NCI-H446 (cell line): ENCODE data around the gene ZC3H18.

Source experiments
- DNase-seq, 2 experiments: peaks; one replicate each; lab custom pipeline; 2025; lab: John Stamatoyannopoulos, UW

Gene ZC3H18

DNA sequence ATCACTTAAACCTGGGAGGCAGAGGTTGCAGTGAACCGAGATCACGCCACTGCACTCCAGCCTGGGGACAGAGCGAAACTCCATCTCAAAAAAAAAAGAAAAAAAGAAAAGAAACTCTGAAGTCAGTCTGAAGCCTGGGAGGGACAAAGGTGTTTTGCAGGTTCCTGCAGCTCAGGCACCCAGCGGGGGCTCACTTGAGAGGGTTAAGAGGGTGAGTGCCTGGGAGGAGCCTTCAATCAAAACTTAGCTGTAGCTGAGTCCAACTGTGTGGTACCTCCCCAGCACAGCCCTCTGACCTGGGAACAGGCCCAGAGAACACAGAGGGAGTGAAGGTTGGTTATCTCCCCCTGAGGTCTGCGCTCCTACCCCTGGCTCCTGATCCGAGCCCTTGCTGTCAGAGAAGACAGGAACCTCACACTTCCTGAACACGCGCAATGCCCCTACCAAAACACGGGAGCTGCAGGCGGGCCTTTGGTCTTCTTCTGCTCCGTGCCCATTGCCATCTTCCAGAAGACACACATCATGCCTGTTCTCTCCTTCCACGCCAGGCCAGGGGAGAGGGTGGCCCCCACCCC is 20.4 kb upstream of the ZC3H18 start:
- no peak for DNase-seq

- no peak for DNase-seq
These were observed 19.9 kb upstream of the ZC3H18 start for GRCh38 chr16:88550246-88550661.

DNA sequence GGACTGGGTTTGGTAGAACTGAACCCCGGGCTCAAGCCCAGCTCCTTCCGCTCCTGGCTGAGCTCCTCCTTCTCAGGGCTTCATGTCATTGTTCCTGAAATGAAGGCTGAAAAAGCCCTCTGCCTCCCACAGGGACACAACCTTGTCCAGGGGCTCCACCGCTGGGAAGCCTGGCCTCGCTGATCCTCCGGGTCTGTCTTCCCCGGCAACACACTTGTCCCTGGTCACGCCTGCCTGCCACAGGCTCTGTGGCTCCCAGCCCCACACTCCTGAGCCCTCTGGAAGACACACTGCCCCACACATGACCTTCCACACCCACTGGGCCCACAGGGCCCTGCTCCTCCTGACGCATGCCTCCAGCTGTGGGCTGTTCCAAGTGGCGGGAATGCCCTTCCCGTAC is 18.0 kb upstream of the ZC3H18 start:
- DNase-seq, result no peak

- DNase-seq, result no peak
These were observed 17.4 kb upstream of the ZC3H18 start for GRCh38 chr16:88552815-88553214.

DNA sequence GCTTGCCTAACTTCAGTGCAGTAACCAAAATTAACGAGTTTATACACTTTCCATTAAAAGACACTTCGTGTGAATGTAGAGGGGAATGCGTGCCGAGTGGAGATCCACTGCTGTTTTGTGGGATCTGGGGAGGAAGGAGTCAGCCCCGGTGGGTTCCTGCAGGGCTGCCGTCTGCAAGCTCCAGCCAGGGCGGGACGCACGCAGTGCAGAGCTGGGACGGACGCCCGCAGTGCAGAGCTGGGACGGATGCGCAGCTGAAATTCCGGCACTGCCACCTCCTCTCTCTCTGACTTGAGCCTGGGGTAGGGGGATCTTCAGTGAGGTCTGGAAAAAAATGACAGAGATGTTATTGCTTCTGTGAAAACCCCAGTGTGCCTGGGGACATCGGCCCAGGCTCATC is 16.5 kb upstream of the ZC3H18 start:
- DNase-seq, result no peak

DNA sequence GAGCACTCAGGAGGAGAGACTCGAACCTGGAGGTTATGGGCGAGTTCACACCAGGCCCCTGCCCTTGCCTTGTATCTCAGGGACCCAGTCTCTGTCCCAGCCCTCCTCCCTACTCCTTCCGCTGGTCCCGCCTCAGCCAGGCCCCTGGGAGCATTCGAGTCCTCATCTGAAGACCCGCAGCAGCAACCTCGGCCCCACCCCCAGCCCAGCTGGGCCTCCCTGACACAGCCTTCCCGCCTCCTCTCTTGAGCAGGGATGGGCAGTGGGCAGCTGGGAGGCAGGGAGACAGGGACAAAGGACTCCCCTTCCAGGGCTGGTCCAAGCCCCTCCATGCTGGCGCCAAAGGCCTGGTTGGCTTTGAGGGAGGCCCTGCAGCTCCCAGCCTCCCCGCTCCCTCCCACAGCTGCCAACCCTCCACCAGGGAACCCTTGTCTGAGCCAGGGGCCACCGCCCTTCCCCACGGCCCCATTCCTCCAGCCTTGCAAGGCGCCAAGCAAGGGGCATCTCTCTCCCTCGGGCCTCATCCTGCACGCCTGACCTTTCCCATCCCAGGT is 15.4 kb upstream of the ZC3H18 start:
- DNase-seq, result no peak

- no peak for DNase-seq
These were observed 13.8 kb upstream of the ZC3H18 start for GRCh38 chr16:88556294-88556988.

GRCh38 chr16:88558457-88559442 is 11.5 kb upstream of the ZC3H18 start:
- peak in 1 of 2 experiments; percentile 42 for DNase-seq

DNA sequence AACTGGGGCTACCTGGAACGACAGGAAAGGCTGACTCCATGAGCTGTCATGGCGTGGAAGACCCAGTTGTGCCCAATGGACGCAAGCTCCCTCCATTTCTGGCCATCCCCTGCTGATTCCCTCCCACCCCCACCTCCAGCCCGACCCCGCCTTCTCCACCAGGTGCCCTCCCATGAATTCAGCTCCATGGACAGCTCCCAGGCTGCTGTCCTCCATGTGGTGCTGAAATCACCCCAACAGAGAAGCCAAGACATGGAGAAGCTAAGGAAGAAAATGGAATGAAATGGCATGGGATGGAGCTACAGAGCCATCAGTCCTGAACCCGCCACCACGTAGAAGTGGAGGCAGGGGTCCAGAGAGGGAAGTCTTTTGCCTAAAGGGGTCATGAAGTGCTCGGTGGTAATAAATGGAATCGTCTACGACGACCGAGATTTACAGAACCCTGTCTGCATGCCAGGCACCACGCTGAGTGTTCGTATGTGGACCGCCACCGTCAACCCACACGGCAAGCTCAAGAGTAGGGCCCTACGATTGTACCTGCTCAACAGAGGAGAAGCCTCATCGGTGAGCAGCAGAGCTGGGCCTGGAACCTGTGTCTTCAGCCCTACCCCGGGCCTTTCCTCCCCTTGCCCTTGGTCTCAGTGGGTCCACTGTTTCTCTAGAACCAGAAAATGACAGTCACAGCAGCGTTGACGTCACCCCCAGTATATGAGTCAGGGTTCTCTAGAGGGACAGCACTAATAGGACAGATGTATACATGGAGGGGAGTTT is 9.3 kb upstream of the ZC3H18 start:
- DNase-seq, result no peak

DNA sequence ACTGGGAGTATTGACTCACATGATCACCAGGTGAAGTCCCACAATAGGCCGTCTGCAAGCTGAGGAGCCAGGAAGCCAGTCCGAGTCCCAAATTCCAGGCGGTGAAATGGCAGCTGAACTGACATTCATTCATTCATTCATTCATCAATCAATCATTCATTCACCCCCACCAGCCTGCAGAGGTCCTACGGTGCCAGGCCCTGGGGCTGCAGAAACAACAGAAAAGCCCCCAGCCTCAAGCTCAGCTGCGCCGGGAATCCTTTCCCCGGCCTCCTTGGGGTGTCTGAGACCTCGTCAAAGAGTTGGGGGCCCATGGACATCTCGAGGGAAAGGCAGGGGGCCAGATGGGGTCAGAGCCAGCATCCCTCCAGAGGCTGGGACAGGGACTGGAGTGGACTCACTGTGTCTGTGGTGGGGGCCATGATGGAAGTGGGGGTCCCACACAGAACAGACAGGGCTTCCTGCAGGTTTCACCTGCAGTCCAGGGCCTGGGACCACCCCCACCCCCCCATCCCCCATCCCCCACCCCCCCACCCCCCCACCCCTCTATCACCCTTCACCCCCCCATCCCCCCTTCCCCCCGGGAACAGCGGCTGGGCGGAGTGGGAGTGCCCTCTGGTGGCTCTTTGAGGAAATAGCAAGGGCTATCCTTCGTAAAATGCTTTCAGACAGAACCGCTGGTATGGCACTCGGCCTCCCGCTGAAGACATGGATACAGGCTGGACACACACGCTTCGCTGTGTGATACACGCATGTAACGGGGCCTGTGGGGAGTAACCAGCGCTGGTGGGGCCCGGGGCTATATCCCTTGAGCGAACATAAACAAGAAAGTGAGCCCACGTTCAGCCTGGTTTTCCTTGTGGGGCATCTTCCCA is 8.5 kb upstream of the ZC3H18 start:
- DNase-seq, result peak in 1 of 2 experiments; percentile 28

- DNase-seq, result no peak
These were observed 4.0 kb upstream of the ZC3H18 start for GRCh38 chr16:88566158-88566557.

DNA sequence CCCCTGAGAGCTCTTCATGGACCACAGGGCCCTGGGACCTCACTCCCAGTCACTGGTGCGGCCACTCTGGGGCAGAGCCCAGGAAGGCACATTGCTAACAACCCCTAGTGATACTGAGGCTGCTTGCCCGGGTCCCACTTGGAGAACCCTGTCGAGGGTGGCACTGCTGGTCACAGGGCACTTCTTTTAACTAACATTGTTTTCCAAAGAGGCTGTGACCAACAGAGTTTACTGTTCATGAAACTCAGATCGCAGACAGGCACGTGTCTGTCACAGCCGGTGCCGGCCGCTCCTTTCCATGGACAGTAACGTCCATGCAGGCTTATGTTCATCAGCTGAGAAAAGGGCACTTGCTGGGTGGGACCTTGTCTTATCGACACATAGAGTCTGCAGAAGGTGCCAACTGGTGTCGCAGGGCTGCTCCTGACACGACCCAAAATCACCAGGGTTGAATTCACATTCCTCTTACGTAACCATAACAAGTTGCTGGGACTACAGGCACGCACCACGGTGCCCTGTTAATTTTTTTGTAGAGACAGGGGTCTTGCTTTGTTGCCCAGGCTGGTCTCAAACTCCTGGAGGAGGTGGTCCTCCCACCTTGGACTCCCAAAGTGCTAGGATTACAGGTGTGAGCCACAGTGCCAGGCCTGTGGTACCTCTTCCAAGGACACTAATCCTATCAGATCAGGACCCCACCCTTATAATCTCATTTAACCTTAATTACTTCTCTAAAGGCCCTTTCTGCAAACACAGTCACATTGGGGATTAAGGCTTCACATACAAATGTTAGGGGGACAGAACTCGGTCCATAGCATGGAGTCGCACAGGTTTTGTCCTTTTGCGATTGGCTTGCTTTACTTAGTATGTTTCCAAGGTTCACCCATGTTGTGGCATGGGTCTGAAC is 1.2 kb upstream of the ZC3H18 start:
- DNase-seq, result no peak

GRCh38 chr16:88569614-88569984 is 604 bp upstream of the ZC3H18 start:
- no peak for DNase-seq

DNA sequence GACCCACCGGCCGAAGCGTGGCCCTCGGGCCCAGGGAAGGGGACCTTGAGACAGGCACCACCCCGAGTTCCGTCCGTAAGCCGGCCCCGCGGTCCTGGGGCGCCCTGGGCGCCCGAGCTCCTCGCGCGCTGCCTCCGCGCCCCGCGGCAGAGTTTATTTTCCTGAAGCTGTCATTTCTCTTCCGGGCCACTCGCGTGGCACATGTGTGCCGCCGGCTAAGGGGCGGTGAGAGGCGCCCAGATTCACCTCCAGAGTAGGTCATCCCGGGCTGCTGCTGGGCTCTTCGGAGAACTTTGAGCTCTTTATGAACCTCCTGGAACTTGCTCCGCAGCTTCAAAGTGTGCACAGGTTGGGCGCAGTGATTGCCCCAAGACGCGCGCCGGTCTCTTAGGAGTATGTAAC is 489 bp downstream of the ZC3H18 start:
- DNase-seq, result no peak

GRCh38 chr16:88575251-88575650 is 5.0 kb downstream of the ZC3H18 start:
- DNase-seq, result no peak

DNA sequence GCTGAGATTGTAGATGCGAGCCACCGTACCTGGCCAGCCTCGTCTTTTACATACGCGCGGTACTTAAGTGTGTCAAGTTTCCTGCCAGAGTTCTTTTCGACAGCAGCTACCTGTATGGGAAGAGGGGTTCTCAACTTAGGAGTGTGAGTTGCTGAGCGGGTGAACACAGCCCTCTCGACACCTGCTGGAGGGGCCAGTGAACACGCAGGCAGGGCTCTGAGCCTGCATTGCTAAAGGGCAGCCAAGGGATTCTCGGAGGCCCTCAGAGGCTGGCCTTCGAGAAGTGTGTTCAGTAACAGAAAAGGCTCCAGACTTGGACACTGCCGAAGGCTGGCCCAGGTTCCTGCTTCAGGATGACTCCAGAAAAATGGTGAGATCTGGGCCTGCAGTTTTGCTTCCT is 6.1 kb downstream of the ZC3H18 start:
- DNase-seq, result no peak

- DNase-seq, result no peak
These were observed 7.0 kb downstream of the ZC3H18 start for GRCh38 chr16:88577166-88577565.

DNA sequence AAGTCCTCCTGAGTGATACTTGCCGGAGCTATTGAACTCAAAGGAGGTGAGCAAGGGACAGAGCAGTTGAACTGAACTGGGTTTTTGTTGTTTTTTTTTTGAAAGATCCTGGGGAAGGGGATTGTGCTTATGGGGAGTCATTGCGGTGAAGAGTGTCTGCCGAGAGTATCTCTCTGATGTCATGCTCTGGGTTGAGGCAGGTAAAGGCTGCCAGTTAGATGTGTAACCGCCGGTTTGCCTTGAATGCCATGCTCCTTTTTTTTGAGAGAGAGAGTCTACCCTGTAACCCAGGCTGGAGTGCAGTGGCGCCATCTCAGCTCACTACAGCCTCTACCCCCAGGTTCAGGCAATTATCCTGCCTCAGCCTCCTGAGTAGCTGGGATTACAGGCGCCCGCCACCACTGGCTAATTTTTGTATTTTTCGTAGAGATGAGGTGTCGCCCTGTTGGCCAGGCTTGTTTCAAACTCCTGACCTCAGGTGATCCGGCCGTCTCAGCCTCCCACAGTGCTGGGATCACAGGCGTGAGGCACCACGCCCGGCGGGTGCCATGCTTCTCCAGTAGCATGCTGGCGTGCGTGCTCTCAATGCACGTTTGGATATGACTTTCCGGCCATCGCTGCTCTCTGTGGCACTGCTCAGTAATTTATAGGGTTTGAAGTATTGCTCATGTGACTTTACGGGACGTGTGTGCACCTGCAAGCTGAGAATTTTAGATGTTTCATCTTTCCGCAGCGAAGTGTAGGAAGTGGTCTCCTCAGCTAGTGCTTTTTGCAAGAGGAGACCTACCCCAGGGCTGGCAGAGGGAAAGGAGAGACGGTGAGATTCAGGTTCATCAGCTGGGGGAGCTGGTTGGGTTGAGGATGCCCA is 8.5 kb downstream of the ZC3H18 start:
- no peak for DNase-seq

DNA sequence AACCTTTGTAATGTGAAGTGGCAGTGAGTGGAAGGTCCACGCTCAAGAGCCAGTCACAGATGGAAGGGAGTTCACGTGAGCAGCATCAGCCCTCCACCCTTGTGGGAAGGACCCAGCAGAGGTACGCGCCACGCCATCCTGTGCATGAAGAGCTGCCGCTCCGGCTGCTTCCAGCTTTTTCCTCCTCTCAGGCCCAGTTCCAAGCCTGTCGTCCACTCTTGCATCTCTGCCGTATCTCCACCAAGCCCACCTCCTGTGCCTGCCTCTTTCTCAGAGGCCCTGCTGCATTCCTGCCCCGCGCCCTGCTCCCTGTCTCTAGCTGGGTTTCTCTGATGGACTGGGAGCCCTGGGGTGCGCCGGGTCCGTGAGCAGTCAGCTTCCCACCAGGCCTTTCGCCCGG is 10.2 kb downstream of the ZC3H18 start:
- DNase-seq, result no peak
